CD1c-positive myeloid dendritic cell (primary cell): ENCODE results near the gene BCO2.

Experiments used
- DNase-seq: peaks from one replicate; pipeline ENCODE4 v3.0.0-alpha.2; 2016; ENCODE audit errors: extremely low spot score

The BCO2 gene

DNA sequence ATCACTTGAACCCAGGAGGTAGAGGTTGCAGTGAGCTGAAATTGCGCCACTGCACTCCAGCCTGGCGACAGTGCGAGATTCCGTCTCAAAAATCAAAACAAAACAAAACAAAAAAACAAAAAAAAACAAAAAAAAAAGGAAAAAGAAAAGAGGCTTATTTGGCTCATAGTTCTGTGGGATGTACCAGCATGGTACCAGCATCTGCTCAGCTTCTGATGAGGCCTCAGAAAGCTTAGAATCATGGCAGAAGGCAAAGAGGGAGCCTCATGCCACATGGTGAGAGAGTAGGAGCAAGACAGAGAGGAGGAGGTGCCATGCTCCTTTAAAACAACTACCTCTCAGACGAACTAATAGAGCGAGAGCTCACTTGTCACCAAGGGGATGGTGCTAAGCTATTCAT, 40.3 kb downstream of the BCO2 start:
- no peak for DNase-seq

DNA sequence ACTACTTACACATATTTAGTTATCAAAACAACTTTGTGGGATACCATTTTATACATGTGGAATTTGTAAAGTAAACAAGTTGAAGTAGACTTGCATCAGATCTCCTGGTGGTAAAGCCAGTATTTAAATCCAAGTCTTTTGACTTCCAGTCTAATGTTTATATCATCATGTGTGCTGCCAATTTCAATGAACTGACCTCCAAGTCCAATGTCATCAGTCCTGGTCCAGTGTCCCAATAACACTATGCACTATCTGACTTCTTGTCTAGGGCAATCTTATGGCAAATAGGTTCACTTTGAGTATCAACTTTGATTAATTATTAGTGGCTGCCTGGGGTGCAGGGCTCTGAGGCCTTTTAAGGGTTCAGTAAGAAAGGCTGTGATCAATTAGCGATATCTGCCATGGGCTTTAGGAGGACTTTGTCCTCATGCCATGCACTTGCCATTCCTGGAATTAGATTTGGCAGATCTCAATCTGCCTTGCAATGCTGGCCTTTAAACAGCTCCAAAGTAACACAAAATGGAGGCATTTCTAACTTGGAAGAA, 41.3 kb downstream of the BCO2 start:
- DNase-seq = no peak

- peak; percentile 86 for DNase-seq
Observed at GRCh38 chr11:112219476-112220232, 44.3 kb downstream of the BCO2 start.

DNA sequence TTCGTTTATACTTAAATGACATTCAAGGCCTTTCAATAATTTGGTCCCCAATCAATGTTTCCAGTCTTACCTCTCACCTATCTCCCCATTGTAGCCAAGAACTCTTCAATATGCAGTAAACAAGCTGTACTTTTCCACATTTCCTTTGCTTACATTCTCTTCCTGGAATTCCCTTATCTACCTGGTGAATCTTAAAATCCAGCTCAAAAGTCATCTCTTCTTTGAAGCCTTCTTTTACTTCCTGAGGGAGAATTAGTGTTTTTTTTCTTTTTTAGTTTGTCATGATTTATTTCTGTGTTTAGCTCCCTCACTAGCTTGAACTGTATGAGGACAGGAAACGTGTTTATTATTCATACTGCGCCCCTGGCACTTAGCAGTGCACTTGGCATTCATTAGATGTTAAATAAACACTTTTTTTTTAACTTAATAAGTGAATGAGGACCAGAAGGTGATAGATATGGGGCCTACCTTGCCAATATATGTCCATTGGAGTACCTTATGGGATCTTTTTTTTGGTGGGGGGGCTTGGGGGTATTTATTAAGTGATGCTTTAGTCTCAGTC, 46.0 kb downstream of the BCO2 start:
- DNase-seq = no peak

DNA sequence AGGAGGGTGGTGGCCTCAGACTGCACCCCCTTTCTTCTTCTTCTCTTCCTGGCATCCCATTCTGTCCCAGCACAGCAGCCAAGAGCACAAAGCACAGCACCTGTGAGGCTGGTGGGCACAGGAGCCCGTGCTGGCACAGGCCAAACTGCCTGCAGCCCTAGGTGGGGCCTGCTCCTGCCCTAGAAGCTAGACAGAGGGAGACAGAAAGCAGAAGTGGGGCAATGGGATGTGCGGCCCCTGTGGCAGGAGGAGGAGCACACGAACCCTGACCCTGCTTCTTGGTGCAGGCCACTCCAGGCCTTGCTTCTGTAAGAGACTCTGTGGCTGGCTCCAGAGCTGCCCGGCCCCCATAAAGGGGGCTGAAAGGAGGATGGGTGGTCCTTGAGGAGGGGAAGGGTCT, 47.0 kb downstream of the BCO2 start:
- DNase-seq = no peak

DNA sequence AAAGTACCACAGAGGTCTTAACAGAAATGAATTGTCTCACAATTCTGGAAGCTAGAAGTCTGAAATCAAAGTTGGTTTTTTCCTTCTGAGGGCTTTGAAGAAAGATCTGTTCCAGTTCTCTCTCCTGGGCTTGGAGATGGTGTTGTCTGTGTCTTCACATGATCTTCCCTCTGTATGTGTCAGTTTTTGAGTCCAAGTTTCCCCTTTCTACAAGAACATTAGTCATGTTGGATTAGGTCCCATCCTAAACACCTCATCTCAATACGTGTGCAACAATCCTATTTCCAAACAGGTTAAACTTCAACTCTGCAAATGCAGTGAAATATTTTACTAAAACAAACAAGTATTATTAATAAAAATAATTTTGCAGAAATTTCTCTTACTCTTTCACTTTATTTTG, 47.8 kb downstream of the BCO2 start:
- DNase-seq = peak; percentile 6

GRCh38 chr11:112223754-112224532, 48.6 kb downstream of the BCO2 start:
- no peak for DNase-seq

DNA sequence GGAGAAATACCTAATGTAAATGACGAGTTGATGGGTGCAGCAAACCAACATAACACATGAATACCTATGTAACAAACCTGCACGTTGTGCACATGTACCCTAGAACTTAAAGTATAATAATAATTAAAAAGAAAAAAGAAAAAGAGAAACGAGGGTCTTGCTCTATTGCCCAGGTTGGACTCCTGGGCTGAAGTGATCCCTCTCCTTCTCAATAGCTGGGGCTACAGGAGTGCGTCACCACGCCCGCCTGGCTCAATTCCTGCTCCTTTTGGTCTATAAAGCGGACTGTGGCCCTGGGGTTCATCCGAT, 50.4 kb downstream of the BCO2 start:
- DNase-seq = no peak

DNA sequence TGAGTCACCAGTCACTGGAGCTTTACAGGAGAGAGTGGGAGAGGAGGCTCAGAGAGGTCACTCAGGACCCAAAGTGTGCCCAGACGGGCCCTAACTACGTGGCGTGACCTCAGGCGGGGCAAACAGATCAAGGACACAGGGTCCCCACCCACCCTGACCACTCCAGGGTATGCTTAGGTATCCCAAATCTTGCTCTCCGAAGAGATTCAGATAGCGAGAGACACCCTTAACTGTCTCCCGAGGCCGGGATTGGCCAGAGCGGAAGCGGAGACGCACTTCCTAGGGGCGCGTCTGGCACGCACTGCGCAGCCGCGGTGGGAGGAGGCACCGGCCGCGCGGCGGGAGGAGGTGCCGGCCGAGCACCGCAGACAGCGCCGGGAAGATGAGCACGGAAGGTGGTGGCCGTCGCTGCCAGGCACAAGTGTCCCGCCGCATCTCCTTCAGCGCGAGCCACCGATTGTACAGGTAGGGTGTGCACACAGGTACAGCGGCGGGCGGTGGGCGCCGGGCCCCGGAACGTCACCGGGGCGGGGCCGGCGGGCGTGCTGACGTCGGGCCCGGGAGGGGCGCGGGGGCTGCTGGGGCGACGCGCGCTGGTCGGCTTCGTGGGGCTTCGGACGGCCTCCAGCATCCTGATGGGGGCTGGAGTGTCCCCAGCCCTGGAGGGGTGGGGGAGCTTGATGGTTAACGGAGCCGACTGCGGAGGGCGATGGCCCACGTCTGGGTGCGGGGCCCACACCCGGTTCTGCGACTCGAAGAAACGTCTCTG, 50.9 kb downstream of the BCO2 start, which contains the start of gene PTS:
PTS (plus strand) TSS at position 367 of the 769 bp plus-strand sequence; CDS start at position 383, 16 bp downstream.
- DNase-seq = peak; percentile 96

GRCh38 chr11:112226831-112227401, 51.6 kb downstream of the BCO2 start:
- DNase-seq = peak; percentile 8

GRCh38 chr11:112227471-112227870, 52.2 kb downstream of the BCO2 start:
- DNase-seq = no peak

DNA sequence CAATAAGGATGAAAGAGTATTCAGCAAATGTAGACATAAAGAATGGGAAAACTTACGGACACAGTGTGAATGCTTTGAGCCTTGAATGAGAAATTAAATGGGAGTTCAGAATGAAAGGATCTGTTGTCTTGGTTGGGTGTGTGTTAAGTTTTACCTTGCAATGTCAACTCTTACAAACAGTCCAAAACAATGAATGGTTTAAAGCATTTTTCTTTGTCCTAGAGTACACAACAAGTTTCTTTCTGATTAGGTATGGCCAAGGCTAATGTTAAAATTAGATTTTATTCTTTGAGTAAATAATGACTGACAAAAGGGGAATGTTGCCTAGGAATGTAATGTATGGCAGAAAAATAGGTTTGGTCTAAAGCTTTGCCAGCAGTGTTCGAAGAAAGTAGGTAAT, 53.4 kb downstream of the BCO2 start:
- DNase-seq = no peak

GRCh38 chr11:112229159-112229558, 53.8 kb downstream of the BCO2 start:
- no peak for DNase-seq

DNA sequence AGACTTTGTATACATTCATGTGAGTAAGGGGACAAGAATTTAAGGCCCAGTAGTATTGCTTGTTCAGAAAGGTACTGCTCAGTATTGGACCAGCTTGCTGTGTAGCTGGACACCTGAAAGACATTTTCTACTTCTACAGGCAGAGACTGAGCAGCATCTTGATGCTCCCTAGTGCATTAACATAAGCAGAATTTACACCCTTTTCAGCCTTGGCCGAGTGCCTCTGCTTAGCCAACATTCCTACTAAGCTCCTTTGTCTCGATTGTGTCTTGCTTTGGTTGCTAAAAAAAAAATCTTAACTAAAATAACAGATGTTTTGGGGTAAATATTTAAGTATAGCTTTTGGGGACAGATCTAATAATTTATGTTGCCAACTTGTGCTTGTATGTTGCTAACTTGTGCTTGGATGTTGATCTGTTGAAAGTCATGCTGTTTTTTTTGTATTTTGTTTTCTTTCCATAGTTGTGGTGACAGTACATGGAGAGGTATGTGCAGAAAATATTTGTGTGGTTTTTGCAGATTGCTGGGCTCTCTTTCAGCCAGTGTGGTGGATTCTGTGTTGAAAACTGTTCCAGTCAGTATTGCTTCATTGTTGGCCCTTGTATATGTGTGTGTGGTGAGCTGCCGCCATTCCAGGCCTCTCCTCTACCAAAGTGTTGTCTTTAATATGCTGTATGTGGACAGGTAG, 54.6 kb downstream of the BCO2 start:
- no peak for DNase-seq

- DNase-seq = no peak
Observed at GRCh38 chr11:112231952-112232351, 56.6 kb downstream of the BCO2 start.

- no peak for DNase-seq
Observed at GRCh38 chr11:112235750-112236390, 60.6 kb downstream of the BCO2 start.

- DNase-seq = no peak
Observed at GRCh38 chr11:112237451-112237850, 62.1 kb downstream of the BCO2 start.

GRCh38 chr11:112238041-112238440, 62.7 kb downstream of the BCO2 start:
- DNase-seq = no peak

- DNase-seq = no peak
Observed at GRCh38 chr11:112241486-112241885, 66.2 kb downstream of the BCO2 start.

DNA sequence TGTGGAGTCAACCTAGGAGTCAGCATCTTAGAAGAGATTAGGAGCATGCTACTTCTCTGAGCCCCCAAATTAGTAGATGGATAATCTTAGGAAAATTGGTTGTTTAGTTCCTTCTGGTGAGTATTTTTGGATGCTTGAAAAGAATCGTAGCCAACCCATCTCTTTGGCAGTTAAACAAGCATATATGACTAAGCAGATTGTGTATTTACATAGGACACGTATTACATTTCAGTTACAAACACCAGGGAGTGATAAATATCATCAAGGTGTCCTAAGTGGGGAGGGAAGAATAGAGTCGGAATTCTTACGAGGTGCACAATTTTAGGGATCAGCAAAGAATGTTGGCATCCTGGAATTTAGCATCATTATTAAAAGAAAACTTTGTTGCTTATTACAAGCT, 71.9 kb downstream of the BCO2 start:
- no peak for DNase-seq
